ENCODE data around the gene ELMO1. TPM values are rescaled to one million over a fixed set of nuclear protein-coding genes. Genes with fewer than 3 reads are reported as not detected.

The ELMO1 gene
- total and polyA plus RNA-seq, 2 of the 13 experiments (the other 11 are each of a cell fraction or from before 2014, with no cell fraction given): 0.11 to 0.17 TPM

DNA sequence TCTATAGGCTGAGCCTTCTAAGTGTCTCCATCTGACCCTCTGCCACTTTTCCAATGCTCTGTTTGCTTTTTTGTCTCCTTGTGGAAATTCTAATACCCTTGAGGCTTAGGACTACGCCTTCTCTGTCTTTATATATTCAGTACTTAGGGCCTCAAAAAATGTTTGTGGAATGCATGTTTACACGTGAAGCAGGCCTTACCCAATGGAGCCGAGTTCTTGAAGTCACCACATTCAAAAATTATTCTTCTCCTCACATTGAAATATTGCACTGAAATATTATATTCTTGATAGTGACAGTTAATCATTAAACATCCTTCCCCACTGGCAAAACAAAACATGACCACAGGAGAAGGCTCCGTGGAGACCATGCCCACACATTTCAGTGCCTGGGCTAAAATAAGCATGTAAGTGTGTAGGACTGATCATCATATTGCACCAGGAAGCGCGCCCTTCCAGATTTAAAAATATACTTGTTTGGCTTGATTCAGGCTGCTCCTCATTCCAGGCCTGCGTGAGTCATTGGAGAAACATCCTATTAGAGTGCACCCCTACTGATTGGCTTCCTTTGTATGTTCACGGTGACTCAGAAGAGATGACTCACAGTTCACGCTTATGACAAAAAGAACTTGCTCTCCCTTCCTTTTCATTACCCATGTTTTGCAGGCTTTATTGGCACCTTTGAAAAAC lies 416.9 kb downstream of the ELMO1 start (continued):
- peak; percentile 49; the same call in 1 of the 2 replicates for TF ChIP-seq ZNF614 (CRISPR knock-in tag; IDR thresholded peaks at IDR 0.05; ENCODE audit: borderline replicate concordance)
- 0 out of 2 replicates have a peak, but pooled peaks have one; percentile 17 for TF ChIP-seq GABPB1 (CRISPR knock-in tag; IDR thresholded peaks at IDR 0.05)
- TF ChIP-seq SPEN (CRISPR knock-in tag; IDR thresholded peaks at IDR 0.05; ENCODE audit: low read depth): no peak
- no peak for TF ChIP-seq ZNF530 (CRISPR knock-in tag; IDR thresholded peaks at IDR 0.05; ENCODE audit: low read depth)
- no peak for TF ChIP-seq HNRNPUL1 (IDR thresholded peaks at IDR 0.05; ENCODE audit: low read depth, low read length)
- TF ChIP-seq HMG20A (CRISPR knock-in tag; IDR thresholded peaks at IDR 0.05; ENCODE audit: borderline replicate concordance): peak; percentile 88; the same call in 1 of the 2 replicates
- TF ChIP-seq ZNF557 (CRISPR knock-in tag; IDR thresholded peaks at IDR 0.05): 0 out of 2 replicates have a peak, but pooled peaks have one; percentile 41
- TF ChIP-seq PTBP1 (IDR thresholded peaks at IDR 0.05; ENCODE audit: low read depth, low read length, poor library complexity, severe bottlenecking): no peak
- TF ChIP-seq FOSL1 (CRISPR knock-in tag; IDR thresholded peaks at IDR 0.05; ENCODE audit: borderline replicate concordance): peak; percentile 97
- TF ChIP-seq XBP1 (CRISPR knock-in tag; IDR thresholded peaks at IDR 0.05): 0 out of 2 replicates have a peak, but pooled peaks have one; percentile 40
- 0 out of 2 replicates have a peak, but pooled peaks have one; percentile 60 for TF ChIP-seq SMARCC2 (IDR thresholded peaks at IDR 0.05)
- no peak for TF ChIP-seq HCFC1 (IDR thresholded peaks at IDR 0.05; ENCODE audit: low read depth, low read length)
- peak; percentile 57; the same call in 1 of the 2 replicates for TF ChIP-seq ZMYM4 (CRISPR knock-in tag; IDR thresholded peaks at IDR 0.05)
- TF ChIP-seq GATAD2A (CRISPR knock-in tag; IDR thresholded peaks at IDR 0.05): peak; percentile 84
- TF ChIP-seq NFIB (CRISPR knock-in tag; IDR thresholded peaks at IDR 0.05; ENCODE audit: borderline replicate concordance): no peak
- no peak for TF ChIP-seq ZNF225 (CRISPR knock-in tag; IDR thresholded peaks at IDR 0.05)
- peak; percentile 67 for TF ChIP-seq ARID3A (IDR thresholded peaks at IDR 0.05; ENCODE audit: low read depth, low read length)
- TF ChIP-seq SRF (IDR thresholded peaks at IDR 0.05; ENCODE audit: low read depth, low read length): no peak
- no peak; the same call in 1 of the 2 replicates for TF ChIP-seq PITX1 (CRISPR knock-in tag; IDR thresholded peaks at IDR 0.05)
- TF ChIP-seq E2F5 (CRISPR knock-in tag; conservative IDR thresholded peaks at IDR 0.05): no peak
- no peak for TF ChIP-seq SOX6 (IDR thresholded peaks at IDR 0.05)
- peak; percentile 84 for TF ChIP-seq SOX6 (CRISPR knock-in tag; IDR thresholded peaks at IDR 0.05)
- 0 out of 2 replicates have a peak, but pooled peaks have one; percentile 34 for TF ChIP-seq YEATS4 (CRISPR knock-in tag; IDR thresholded peaks at IDR 0.05; ENCODE audit: borderline replicate concordance)
- peak; percentile 67 for TF ChIP-seq NFYC (CRISPR knock-in tag; IDR thresholded peaks at IDR 0.05)
- 0 out of 4 replicates have a peak, but pooled peaks of 1 of the 2 experiments have one; percentile 49 for TF ChIP-seq KLF16 (CRISPR knock-in tag; IDR thresholded peaks at IDR 0.05)
- no peak for TF ChIP-seq ZNF17 (CRISPR knock-in tag; IDR thresholded peaks at IDR 0.05)

Data from HepG2 (cell line).